K562 (cell line): Measurements from ENCODE around the gene CEP72. TPM values are rescaled to one million over a fixed set of nuclear protein-coding genes. Genes with fewer than 3 reads are reported as not detected.
A peak's percentile ranks its signal among the peaks of the same experiment; 100 is the strongest.

ENCODE experiments used
- ASH1L ChIP-seq: fragments of 450-650 bp; IDR thresholded peaks from 2 replicates; pipeline ENCODE4 v1.6.1; 2018; ENCODE audit warnings: borderline replicate concordance, mild to moderate bottlenecking, low read depth; ENCODE audit not compliant: partially characterized antibody
- CBX5 ChIP-seq: IDR thresholded peaks from 2 replicates; pipeline ENCODE4 v1.6.1; 2014; ENCODE audit warnings: low read depth, borderline replicate concordance
- CHCHD3 ChIP-seq: fragments of 250-450 bp; sonication (Bioruptor Pico); IDR thresholded peaks from 2 replicates; pipeline ENCODE4 v2.1.2; 2022; ENCODE audit warnings: mild to moderate bottlenecking
- FOXM1 ChIP-seq, 2 experiments: fragments of 450-650 bp in 1 of 2; sonication (generic) in 1 of 2; formaldehyde crosslinking in 1 of 2; IDR thresholded peaks; 2 replicates each; pipeline versions ENCODE4 v1.6.1 to v1.9.0; 2017 to 2022; ENCODE audit warnings: low read depth in 2 of 2, mild to moderate bottlenecking in 2 of 2, missing genetic modification reagents in 1 of 2, moderate library complexity in 1 of 2
- HDAC1 ChIP-seq, 2 experiments: fragments of 450-650 bp; IDR thresholded peaks; 2 replicates each; pipeline ENCODE4 v1.6.1; 2016 to 2017; ENCODE audit warnings: inconsistent platforms in 1 of 2, mild to moderate bottlenecking in 1 of 2, moderate library complexity in 1 of 2
- KHSRP ChIP-seq: fragments of 450-650 bp; IDR thresholded peaks from 2 replicates; pipeline ENCODE4 v1.6.1; 2017
- MYC ChIP-seq, 2 experiments: fragments of 250-450 bp in 1 of 2; sonication (Bioruptor Pico) in 1 of 2; IDR thresholded peaks; 2 replicates each; pipeline versions ENCODE4 v1.5.1 to v1.6.1; 2012 to 2021; ENCODE audit warnings: low read depth in 2 of 2, borderline replicate concordance in 1 of 2, improper control_type of control experiment in 1 of 2, low read length in 1 of 2, mild to moderate bottlenecking in 1 of 2, moderate library complexity in 1 of 2
- NFXL1 ChIP-seq: fragments of 450-650 bp; formaldehyde crosslinking; IDR thresholded peaks from 2 replicates; pipeline ENCODE4 v1.4.0; 2021; ENCODE audit warnings: mild to moderate bottlenecking
- NFYB ChIP-seq: IDR thresholded peaks from 2 replicates; pipeline ENCODE4 v1.6.1; 2011; ENCODE audit warnings: mild to moderate bottlenecking, moderate library complexity; ENCODE audit not compliant: insufficient read length; ENCODE audit errors: extremely low read depth
- NR2C2 ChIP-seq, 2 experiments: fragments of 200-800 bp in 1 of 2; sonication (Bioruptor generic) in 1 of 2; sonication (generic) in 1 of 2; formaldehyde crosslinking in 1 of 2; IDR thresholded peaks; 2 replicates each; pipeline versions ENCODE4 v1.6.1 to v1.8.0; 2016 to 2022; ENCODE audit warnings: mild to moderate bottlenecking in 1 of 2, missing compliant biosample characterization in 1 of 2, missing genetic modification characterization in 1 of 2, missing genetic modification reagents in 1 of 2
- NUFIP1 ChIP-seq: fragments of 450-650 bp; IDR thresholded peaks from 2 replicates; pipeline ENCODE4 v1.6.1; 2018; ENCODE audit not compliant: partially characterized antibody
- PURB ChIP-seq: sonication (generic); formaldehyde crosslinking; IDR thresholded peaks from 2 replicates; pipeline ENCODE4 v1.9.0; 2021; ENCODE audit warnings: low read depth, mild to moderate bottlenecking, missing genetic modification reagents
- RBM39 ChIP-seq: fragments of 200-400 bp; formaldehyde crosslinking; optimal IDR thresholded peaks from 2 replicates; pipeline ENCODE3; 2018; ENCODE audit warnings: low read depth, low read length
- RNF2 ChIP-seq: sonication (generic); IDR thresholded peaks from 2 replicates; pipeline ENCODE4 v1.6.1; 2016
- SMAD2 ChIP-seq: fragments of 150-350 bp; IDR thresholded peaks from 2 replicates; pipeline ENCODE4 v1.6.1; 2014; ENCODE audit warnings: low read depth, mild to moderate bottlenecking, low read length
- SUPT5H ChIP-seq: fragments of 450-650 bp; IDR thresholded peaks from 2 replicates; pipeline ENCODE4 v1.6.1; 2016
- TFAM ChIP-seq: fragments of 250-450 bp; sonication (Bioruptor Pico); conservative IDR thresholded peaks from 2 replicates; pipeline ENCODE4 v1.5.0; 2021; ENCODE audit warnings: mild to moderate bottlenecking, moderate library complexity
- TFE3 ChIP-seq: fragments of 450-650 bp; formaldehyde crosslinking; IDR thresholded peaks from 2 replicates; pipeline ENCODE4 v1.4.0; 2020; ENCODE audit warnings: mild to moderate bottlenecking, mixed read lengths
- THRB ChIP-seq: fragments of 450-650 bp; formaldehyde crosslinking; conservative IDR thresholded peaks from 2 replicates; pipeline ENCODE4 v1.4.0; 2022; ENCODE audit warnings: mild to moderate bottlenecking, missing genetic modification characterization
- XRCC5 ChIP-seq: fragments of 200-400 bp; formaldehyde crosslinking; IDR thresholded peaks from 2 replicates; pipeline ENCODE4 v1.6.1; 2017; ENCODE audit warnings: low read depth, mild to moderate bottlenecking, low read length
- YBX1 ChIP-seq: fragments of 450-650 bp; IDR thresholded peaks from 2 replicates; pipeline ENCODE4 v1.7.1; 2016; ENCODE audit warnings: mild to moderate bottlenecking
- ZC3H8 ChIP-seq: fragments of 450-650 bp; IDR thresholded peaks from 2 replicates; pipeline ENCODE4 v1.6.1; 2017
- ZNF224 ChIP-seq: sonication (generic); formaldehyde crosslinking; IDR thresholded peaks from 2 replicates; pipeline ENCODE4 v1.8.0; 2022; ENCODE audit warnings: mild to moderate bottlenecking, missing genetic modification reagents
- ZNF41 ChIP-seq: fragments of 250-450 bp; sonication (Bioruptor Pico); conservative IDR thresholded peaks from 2 replicates; pipeline ENCODE4 v1.4.0; 2020; ENCODE audit warnings: mild to moderate bottlenecking
- ZNF668 ChIP-seq: fragments of 250-450 bp; sonication (Bioruptor Pico); IDR thresholded peaks from 2 replicates; pipeline ENCODE4 v1.8.0; 2022; ENCODE audit warnings: mild to moderate bottlenecking, inconsistent platforms
- ZNF75A ChIP-seq: fragments of 450-650 bp; formaldehyde crosslinking; IDR thresholded peaks from 2 replicates; pipeline ENCODE4 v1.4.0; 2020; ENCODE audit warnings: mild to moderate bottlenecking
- polyA plus RNA-seq, 8 experiments: library from polyadenylated mRNA; depleted of rRNA in 4 of 8; stranded (reverse) in 5 of 8; unstranded in 3 of 8; fragments of >200 nt; fragmentation: Nextera tagmentation in 2 of 8; fragmentation: Illumina TruSeq in 1 of 8; extraction: Ambion mirVana in 2 of 8; extraction: Trizol in 1 of 8; gene quantifications; 2 replicates each; pipeline versions ENCODE4 v1.2.1 to v1.2.3, GENCODE V29; 2011 to 2014; ENCODE audit warnings: inconsistent platforms in 1 of 8, missing spikeins in 1 of 8
- total RNA-seq, 7 experiments: library from RNA; depleted of rRNA in 6 of 7; stranded (reverse); fragments of >200 nt in 6 of 7; fragmentation: Illumina TruSeq in 2 of 7; extraction: Trizol in 2 of 7; gene quantifications; 2 replicates each; pipeline versions ENCODE4 v1.2.1 to v1.2.3, GENCODE V29; 2011 to 2021; ENCODE audit warnings: low replicate concordance in 1 of 7
- TF ChIP-seq, protein P1 (sequence below), 2 experiments: fragments of 450-650 bp in 1 of 2; sonication (generic) in 1 of 2; formaldehyde crosslinking; conservative IDR thresholded peaks; 2 replicates each; pipeline versions ENCODE4 v1.4.0 to v1.8.1; 2020 to 2022; ENCODE audit warnings: mild to moderate bottlenecking in 1 of 2, missing genetic modification reagents in 1 of 2
- TF ChIP-seq, protein P2 (sequence below): fragments of 250-450 bp; sonication (Bioruptor Pico); IDR thresholded peaks from 2 replicates; pipeline ENCODE4 v1.8.0; 2022; ENCODE audit warnings: moderate library complexity, mild to moderate bottlenecking, inconsistent platforms

CEP72 gene
- total and polyA plus RNA-seq, 9 of the 15 experiments (the other 6 are each of a cell fraction or from before 2014, with no cell fraction given): 0.89 to 38.1 (median 14.2) TPM

- TF ChIP-seq NUFIP1: no peak
- no peak for TF ChIP-seq RNF2
- TF ChIP-seq HDAC1 (IDR thresholded peaks at IDR 0.05): no peak; a peak in 1 of 4 replicates
- TF ChIP-seq TFAM (CRISPR knock-in tag): no peak
- no peak for TF ChIP-seq ZNF668 (CRISPR knock-in tag)
- no peak for TF ChIP-seq TFE3 (CRISPR knock-in tag)
- no peak for TF ChIP-seq SMAD2
- TF ChIP-seq ZNF75A (CRISPR knock-in tag): no peak
- TF ChIP-seq CHCHD3: no peak
- TF ChIP-seq, protein P1, sequence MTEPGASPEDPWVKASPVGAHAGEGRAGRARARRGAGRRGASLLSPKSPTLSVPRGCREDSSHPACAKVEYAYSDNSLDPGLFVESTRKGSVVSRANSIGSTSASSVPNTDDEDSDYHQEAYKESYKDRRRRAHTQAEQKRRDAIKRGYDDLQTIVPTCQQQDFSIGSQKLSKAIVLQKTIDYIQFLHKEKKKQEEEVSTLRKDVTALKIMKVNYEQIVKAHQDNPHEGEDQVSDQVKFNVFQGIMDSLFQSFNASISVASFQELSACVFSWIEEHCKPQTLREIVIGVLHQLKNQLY (CRISPR knock-in tag; conservative IDR thresholded peaks at IDR 0.05): no peak
- TF ChIP-seq CBX5: no peak
- TF ChIP-seq PURB (CRISPR knock-in tag): no peak
- TF ChIP-seq, protein P2, sequence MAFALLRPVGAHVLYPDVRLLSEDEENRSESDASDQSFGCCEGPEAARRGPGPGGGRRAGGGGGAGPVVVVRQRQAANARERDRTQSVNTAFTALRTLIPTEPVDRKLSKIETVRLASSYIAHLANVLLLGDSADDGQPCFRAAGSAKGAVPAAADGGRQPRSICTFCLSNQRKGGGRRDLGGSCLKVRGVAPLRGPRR: no peak
- no peak for TF ChIP-seq THRB
- TF ChIP-seq NFXL1 (CRISPR knock-in tag): no peak
- no peak for TF ChIP-seq NFYB
- no peak for TF ChIP-seq MYC (IDR thresholded peaks at IDR 0.05; ENCODE audit: low read depth, low read length)
- TF ChIP-seq MYC (CRISPR knock-in tag; IDR thresholded peaks at IDR 0.05; ENCODE audit: borderline replicate concordance, low read depth): no peak
- TF ChIP-seq YBX1: no peak
- TF ChIP-seq RBM39: no peak
- no peak for TF ChIP-seq KHSRP
- TF ChIP-seq ZC3H8: no peak
- peak; percentile 47; the same call in 1 of the 2 replicates for TF ChIP-seq FOXM1 (IDR thresholded peaks at IDR 0.05; ENCODE audit: low read depth)
- TF ChIP-seq FOXM1 (CRISPR knock-in tag; IDR thresholded peaks at IDR 0.05; ENCODE audit: low read depth): no peak
- no peak for TF ChIP-seq NR2C2 (CRISPR knock-in tag; IDR thresholded peaks at IDR 0.05)
- TF ChIP-seq NR2C2 (tag; IDR thresholded peaks at IDR 0.05): no peak
- TF ChIP-seq ZNF41: no peak
- TF ChIP-seq SUPT5H: no peak
- TF ChIP-seq ZNF224 (CRISPR knock-in tag): no peak
- TF ChIP-seq ASH1L: no peak
- TF ChIP-seq XRCC5: 0 out of 2 replicates have a peak, but pooled peaks have one; percentile 65
Measured at GRCh38 chr5:657570-657969, 45.4 kb downstream of the CEP72 start (continued).
